Activated CD8-positive, alpha-beta memory T cell treated with anti-CD3 and anti-CD28 coated beads, Interleukin-2, amount 50 U/mL, for 24 hours (primary cell): Measurements from ENCODE around the gene SEL1L3.

Experiments used
- DNase-seq: peaks from one replicate; pipeline ENCODE4 v3.0.0-alpha.2; 2020; ENCODE audit errors: extremely low read depth

SEL1L3 gene

DNA sequence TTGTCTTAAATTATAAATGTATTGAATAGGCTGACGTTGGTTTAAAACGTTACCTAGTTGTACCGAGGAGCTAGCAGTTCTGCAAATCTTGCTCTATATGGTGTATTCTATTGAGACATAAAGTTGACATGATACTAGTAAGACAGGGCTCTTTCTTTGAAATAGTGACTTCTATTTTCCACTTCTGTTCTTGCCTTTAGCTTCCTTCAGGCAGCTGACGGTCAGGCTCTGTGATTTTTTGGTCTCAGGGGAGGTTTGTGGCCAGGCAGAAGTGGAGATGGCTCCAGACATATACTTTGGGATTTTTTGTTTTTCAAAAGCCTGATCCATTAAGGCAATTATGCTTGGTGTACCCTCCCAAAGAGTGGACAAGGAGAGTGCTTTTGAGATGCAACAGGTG lies 111.9 kb downstream of the SEL1L3 start:
- DNase-seq = no peak

GRCh38 chr4:25749150-25749794 lies 113.5 kb downstream of the SEL1L3 start:
- DNase-seq = no peak

DNA sequence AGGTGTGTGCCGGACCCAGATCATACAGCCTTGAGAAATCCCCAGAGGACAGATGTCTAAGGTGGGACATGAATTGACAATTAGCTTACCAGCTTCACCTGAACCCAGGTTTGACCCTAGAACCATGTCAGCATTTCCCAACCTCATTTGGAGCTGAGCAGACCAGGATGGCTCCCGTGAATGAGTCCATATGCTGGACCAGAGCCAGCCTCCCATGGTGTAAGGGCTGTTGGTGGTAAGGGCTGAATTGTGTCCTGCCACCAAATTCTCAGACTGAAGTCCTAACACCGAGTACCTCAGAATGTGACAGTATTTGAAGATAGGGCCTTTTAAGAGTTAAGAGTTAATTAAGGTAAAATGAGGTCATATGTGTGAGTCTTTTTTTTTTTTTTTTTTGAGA lies 118.8 kb downstream of the SEL1L3 start:
- DNase-seq = no peak

DNA sequence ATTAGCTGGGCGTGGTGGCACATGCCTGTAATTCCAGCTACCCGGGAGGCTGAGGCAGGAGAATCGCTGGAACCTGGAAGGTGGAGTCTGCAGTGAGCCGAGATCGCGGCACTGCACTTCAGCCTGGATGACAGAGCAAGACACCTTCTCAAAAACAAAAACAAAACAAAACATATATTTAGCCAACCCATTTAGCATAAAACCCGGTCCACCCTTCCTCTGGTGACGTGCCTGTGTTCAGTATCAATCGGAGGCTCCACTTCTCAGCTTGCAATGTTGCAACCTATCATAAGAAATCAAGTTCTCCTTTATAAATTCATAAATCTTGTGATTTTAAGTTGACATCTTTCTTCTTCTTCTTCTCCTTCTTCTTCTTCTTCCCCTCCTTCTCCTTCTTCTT lies 133.2 kb downstream of the SEL1L3 start:
- no peak for DNase-seq

- no peak for DNase-seq
Observed at GRCh38 chr4:25728886-25729285, 133.9 kb downstream of the SEL1L3 start.

GRCh38 chr4:25727711-25728493 lies 134.9 kb downstream of the SEL1L3 start:
- no peak for DNase-seq

DNA sequence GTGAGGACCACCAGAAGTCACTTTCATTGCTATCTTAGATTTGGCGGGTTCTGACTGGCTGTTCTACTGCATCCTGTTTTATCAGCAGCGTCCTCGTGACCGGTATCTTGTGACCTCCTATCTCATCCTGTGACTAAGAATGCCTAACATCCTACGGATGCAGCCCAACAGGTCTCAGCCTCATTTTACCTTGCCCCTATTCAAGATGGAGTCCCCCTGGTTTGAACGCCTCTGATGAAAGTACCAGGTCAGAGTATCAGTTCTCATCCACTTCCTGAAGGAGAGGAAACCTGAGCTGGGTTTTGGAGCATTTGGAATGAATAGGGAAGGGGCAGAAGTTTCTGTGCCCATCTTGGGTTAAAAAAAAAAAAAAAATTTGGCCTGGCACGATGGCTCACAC lies 136.9 kb downstream of the SEL1L3 start:
- DNase-seq = no peak

DNA sequence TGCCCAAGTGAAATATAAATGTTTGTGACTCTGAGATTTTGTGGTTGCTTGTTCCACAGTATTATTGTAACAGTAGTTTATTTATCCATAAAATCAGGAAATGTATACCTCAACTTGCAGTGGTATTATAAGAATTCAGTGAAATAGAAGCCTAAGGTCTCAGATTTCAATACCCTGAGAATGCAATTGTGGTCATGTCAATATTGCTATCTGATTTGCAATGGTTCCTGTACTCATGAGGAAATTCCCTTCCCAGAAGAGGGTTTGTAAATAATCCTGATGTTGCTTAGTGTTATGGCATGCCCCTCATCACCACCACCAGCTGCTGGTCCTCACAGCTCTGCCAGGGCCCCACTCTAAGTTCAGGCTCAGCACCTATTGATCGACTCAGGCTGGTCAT lies 139.4 kb downstream of the SEL1L3 start:
- no peak for DNase-seq

- DNase-seq = no peak
Observed at GRCh38 chr4:25722964-25723363, 139.8 kb downstream of the SEL1L3 start.

GRCh38 chr4:25713812-25714211 lies 149.0 kb downstream of the SEL1L3 start:
- DNase-seq = no peak

DNA sequence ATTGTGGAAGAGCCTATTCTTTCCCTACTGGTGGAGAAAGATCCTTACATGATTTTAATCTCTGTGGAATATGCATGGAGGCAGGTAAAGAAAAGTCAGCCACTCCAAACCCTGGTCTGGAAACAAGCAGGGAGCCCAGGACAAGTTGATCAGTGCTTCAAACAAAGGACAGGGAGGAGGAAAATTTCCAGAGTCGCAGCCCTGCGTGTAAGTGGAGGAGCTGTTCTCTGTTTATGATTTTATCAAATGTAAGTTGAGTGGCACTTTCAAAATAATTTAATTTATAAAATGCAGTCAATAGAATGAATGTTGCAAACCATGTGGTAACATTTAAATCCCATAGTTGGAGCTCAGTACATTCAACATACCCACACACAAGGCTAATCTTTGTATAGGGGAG lies 150.2 kb downstream of the SEL1L3 start:
- DNase-seq = no peak

DNA sequence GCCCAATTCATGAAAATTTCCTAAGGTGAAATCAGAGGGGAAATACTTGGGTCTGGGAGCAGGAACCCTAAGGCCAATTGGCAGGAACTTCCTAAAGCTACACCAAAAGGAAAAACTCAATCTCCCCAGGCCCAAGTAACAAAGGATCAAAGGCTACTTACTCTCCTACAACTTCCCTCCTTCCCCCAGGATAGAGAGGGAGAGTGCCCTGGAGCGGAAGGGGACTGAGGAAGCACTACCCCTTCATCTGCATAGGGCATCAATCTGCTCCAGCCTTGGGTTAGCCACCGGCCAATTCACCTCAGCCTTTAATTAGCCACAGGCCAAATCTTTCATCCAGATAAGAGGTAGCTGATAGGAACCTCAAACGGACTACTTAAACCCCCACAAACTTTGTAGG lies 152.2 kb downstream of the SEL1L3 start:
- no peak for DNase-seq

DNA sequence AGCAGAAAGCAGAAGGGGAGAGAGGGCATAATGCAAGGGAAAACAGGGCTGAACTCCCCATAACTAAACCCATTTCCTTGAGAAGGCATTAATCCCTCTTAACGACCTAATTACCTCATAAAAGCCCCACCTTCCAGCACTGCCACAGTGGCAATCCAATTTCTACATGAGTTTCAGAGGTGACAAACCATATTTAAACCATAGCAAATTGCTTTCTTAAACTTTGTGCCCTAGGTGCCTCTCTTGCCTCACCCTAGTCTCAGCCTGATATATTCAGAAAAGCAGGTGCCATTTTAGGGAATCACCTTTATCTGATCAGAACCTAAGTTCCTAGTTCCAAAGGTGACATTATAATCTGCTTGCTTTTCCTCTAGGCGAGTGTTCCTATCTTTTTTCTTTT lies 158.3 kb downstream of the SEL1L3 start:
- DNase-seq = no peak

DNA sequence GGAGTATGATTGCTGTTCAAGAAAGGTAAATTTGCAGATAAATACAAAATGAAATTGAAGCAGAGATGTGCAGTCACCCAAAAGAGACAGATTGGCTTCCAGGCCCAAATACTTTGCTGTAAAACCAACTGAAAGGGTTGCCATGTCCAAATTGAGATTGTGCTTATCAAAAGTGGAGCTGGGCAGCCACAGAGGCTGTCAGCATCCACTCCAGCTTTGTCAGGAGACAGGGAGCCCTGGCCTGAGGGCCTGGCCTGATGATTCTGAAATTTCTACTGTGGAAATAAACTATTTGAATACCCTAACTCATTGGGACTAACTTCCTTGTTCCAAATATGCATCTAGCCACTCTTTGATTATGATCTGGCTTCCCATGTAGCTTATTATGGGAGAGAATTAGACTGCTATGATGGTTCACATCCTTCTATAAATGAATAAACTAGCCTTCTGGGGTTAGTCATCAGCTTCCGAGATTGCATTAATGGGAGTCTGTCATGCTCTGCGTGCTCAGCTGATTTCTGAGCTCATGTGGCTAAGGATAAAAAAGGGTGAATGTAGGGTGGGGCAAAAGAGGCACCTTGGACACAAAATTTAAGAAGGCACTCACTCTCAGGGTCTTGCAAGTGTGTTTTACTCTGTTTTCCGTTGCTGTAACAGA lies 158.9 kb downstream of the SEL1L3 start:
- DNase-seq = no peak

GRCh38 chr4:25702848-25703247 lies 159.9 kb downstream of the SEL1L3 start:
- no peak for DNase-seq

- DNase-seq = no peak
Observed at GRCh38 chr4:25700661-25701060, 162.1 kb downstream of the SEL1L3 start.

- DNase-seq = no peak
Observed at GRCh38 chr4:25697516-25697915, 165.3 kb downstream of the SEL1L3 start.
